Muscle layer of duodenum (tissue), 2 donors: Measurements from ENCODE around the gene PSRC1.

Experiments used
- H3K27ac ChIP-seq: one replicate; pipeline ENCODE4 v1.7.0; 2013; ENCODE audit warnings: mild to moderate bottlenecking, low read length
- H3K27me3 ChIP-seq: one replicate; pipeline ENCODE4 v1.7.0; 2013; ENCODE audit warnings: low read depth, mild to moderate bottlenecking, control low read depth, low read length
- H3K36me3 ChIP-seq, 2 donors: one replicate each; pipeline ENCODE4 v1.7.0; 2013; ENCODE audit warnings: low read length in 2 of 2, control low read depth in 1 of 2, mild to moderate bottlenecking in 1 of 2; ENCODE audit not compliant: insufficient read depth in 2 of 2, control insufficient read depth in 1 of 2
- H3K4me1 ChIP-seq, 2 donors: one replicate each; pipeline ENCODE4 v1.7.0; 2013; ENCODE audit warnings: low read length in 2 of 2, mild to moderate bottlenecking in 2 of 2, control low read depth in 1 of 2, moderate library complexity in 1 of 2; ENCODE audit not compliant: insufficient read depth in 2 of 2, control insufficient read depth in 1 of 2
- H3K4me3 ChIP-seq, 2 donors: one replicate each; pipeline ENCODE4 v1.7.0; 2013; ENCODE audit warnings: low read length in 2 of 2, low read depth in 1 of 2, mild to moderate bottlenecking in 1 of 2
- H3K9me3 ChIP-seq, 2 donors: one replicate each; pipeline ENCODE4 v1.7.0; 2013; ENCODE audit warnings: low read length in 2 of 2, control low read depth in 1 of 2, mild to moderate bottlenecking in 1 of 2; ENCODE audit not compliant: control insufficient read depth in 1 of 2
- donor health status: healthy.

Gene PSRC1

GRCh38 chr1:109269212-109269980 is 13.5 kb downstream of the PSRC1 start:
- no peak overlapping the region for H3K27ac ChIP-seq
- H3K9me3 ChIP-seq, result no peaks in the 10 kb centered on the region
- no peak overlapping the region for H3K4me3 ChIP-seq
- no peaks in the 10 kb centered on the region for H3K27me3 ChIP-seq
- H3K4me1 ChIP-seq, result peaks cover 0 to 5% of the 10 kb centered on the region in 2 donors
- peaks cover 0 to 44% of the 10 kb centered on the region in 2 donors for H3K36me3 ChIP-seq

GRCh38 chr1:109268431-109269211 is 14.3 kb downstream of the PSRC1 start:
- no peak overlapping the region for H3K27ac ChIP-seq
- peaks cover 0 to 5% of the 10 kb centered on the region in 2 donors for H3K4me1 ChIP-seq
- no peak overlapping the region for H3K4me3 ChIP-seq
- H3K9me3 ChIP-seq, result no peaks in the 10 kb centered on the region
- peaks cover 0 to 44% of the 10 kb centered on the region in 2 donors for H3K36me3 ChIP-seq
- no peaks in the 10 kb centered on the region for H3K27me3 ChIP-seq

GRCh38 chr1:109267743-109268300 is 15.1 kb downstream of the PSRC1 start:
- Histone ChIP-seq H3K9me3 (no peaks in the 10 kb centered on the region), H3K4me3 (no peak overlapping the region), H3K36me3 (peaks cover 0 to 42% of the 10 kb centered on the region in 2 donors), H3K27me3 (no peaks in the 10 kb centered on the region), H3K27ac (no peak overlapping the region), H3K4me1 (peaks cover 0 to 6% of the 10 kb centered on the region in 2 donors)

- Histone ChIP-seq H3K4me1 (peaks cover 0 to 6% of the 10 kb centered on the region in 2 donors), H3K36me3 (peaks cover 0 to 40% of the 10 kb centered on the region in 2 donors), H3K4me3 (no peak overlapping the region), H3K27ac (no peak overlapping the region), H3K9me3 (no peaks in the 10 kb centered on the region), H3K27me3 (no peaks in the 10 kb centered on the region)
Observed at GRCh38 chr1:109266965-109267364, 16.0 kb downstream of the PSRC1 start.

GRCh38 chr1:109265741-109266330 is 17.1 kb downstream of the PSRC1 start:
- Histone ChIP-seq H3K4me1 (peaks cover 0 to 6% of the 10 kb centered on the region in 2 donors), H3K36me3 (peaks cover 0 to 39% of the 10 kb centered on the region in 2 donors)

GRCh38 chr1:109265016-109265415 is 17.9 kb downstream of the PSRC1 start:
- H3K36me3 ChIP-seq, result peaks cover 0 to 31% of the 10 kb centered on the region in 2 donors
- H3K4me1 ChIP-seq, result peaks cover 0 to 6% of the 10 kb centered on the region in 2 donors
- no peaks in the 10 kb centered on the region for H3K27me3 ChIP-seq
- H3K27ac ChIP-seq, result no peak overlapping the region
- no peaks in the 10 kb centered on the region for H3K9me3 ChIP-seq
- no peak overlapping the region for H3K4me3 ChIP-seq

More at GRCh38 chr1:109265741-109266330, 17.1 kb downstream of the PSRC1 start:
- Histone ChIP-seq H3K9me3 (no peaks in the 10 kb centered on the region), H3K4me3 (no peak overlapping the region), H3K27me3 (no peaks in the 10 kb centered on the region), H3K27ac (no peak overlapping the region)

GRCh38 chr1:109264379-109264755 is 18.6 kb downstream of the PSRC1 start:
- no peaks in the 10 kb centered on the region for H3K27me3 ChIP-seq
- H3K4me3 ChIP-seq, result no peak overlapping the region
- H3K27ac ChIP-seq, result no peak overlapping the region
- peaks cover 0 to 6% of the 10 kb centered on the region in 2 donors for H3K4me1 ChIP-seq
- H3K9me3 ChIP-seq, result no peaks in the 10 kb centered on the region
- peaks cover 0 to 24% of the 10 kb centered on the region in 2 donors for H3K36me3 ChIP-seq

GRCh38 chr1:109263597-109264378 is 19.2 kb downstream of the PSRC1 start:
- Histone ChIP-seq H3K4me1 (peaks cover 0 to 6% of the 10 kb centered on the region in 2 donors), H3K27ac (no peak overlapping the region), H3K9me3 (no peaks in the 10 kb centered on the region), H3K27me3 (no peaks in the 10 kb centered on the region), H3K4me3 (no peak overlapping the region), H3K36me3 (peaks cover 0 to 23% of the 10 kb centered on the region in 2 donors)

GRCh38 chr1:109263234-109263596 is 19.7 kb downstream of the PSRC1 start:
- Histone ChIP-seq H3K4me3 (no peak overlapping the region), H3K36me3 (peaks cover 0 to 21% of the 10 kb centered on the region in 2 donors), H3K27ac (no peak overlapping the region), H3K27me3 (no peaks in the 10 kb centered on the region), H3K4me1 (peaks cover 0 to 6% of the 10 kb centered on the region in 2 donors), H3K9me3 (no peaks in the 10 kb centered on the region)

GRCh38 chr1:109262231-109263055 is 20.5 kb downstream of the PSRC1 start:
- Histone ChIP-seq H3K36me3 (peaks cover 0 to 20% of the 10 kb centered on the region in 2 donors), H3K4me1 (peaks cover 0 to 6% of the 10 kb centered on the region in 2 donors), H3K9me3 (no peaks in the 10 kb centered on the region), H3K27me3 (no peaks in the 10 kb centered on the region), H3K27ac (no peak overlapping the region), H3K4me3 (no peak overlapping the region)
